A549 (cell line): ENCODE results near the gene PCDHB11. TPM values are rescaled to one million over a fixed set of nuclear protein-coding genes. Genes with fewer than 3 reads are reported as not detected.
A peak's percentile ranks its signal among the peaks of the same experiment; 100 is the strongest.

Experiments used
- ATAC-seq, 2 experiments: fragments of 200-7000 bp in 1 of 2; fragments of >200 bp in 1 of 2; cut with Nextera tagmentation in 1 of 2; cut with Tn5 transposase in 1 of 2; 3 replicates each; pipeline versions ENCODE4 v1.8.0 to v1.9.1; 2018 to 2020; ENCODE audit warnings: mild to moderate bottlenecking in 1 of 2, moderate library complexity in 1 of 2
- CTCF ChIA-PET: fragments of 300-600 bp; sonication (Branson Sonifier 250); formaldehyde crosslinking; extraction: SDS; loops from one replicate; lab custom pipeline; 2021; ENCODE audit warnings: antibody characterized with exemption, inconsistent platforms; lab: Yijun Ruan, JAX
- POLR2A ChIA-PET: fragments of 350-600 bp; formaldehyde crosslinking; extraction: SDS; loops from one replicate; lab custom pipeline; 2021; ENCODE audit warnings: antibody characterized with exemption, inconsistent platforms; lab: Yijun Ruan, JAX
- DNase-seq, 2 experiments: peaks; one replicate each; pipeline versions ENCODE4 v3.0.0 to v3.0.0-alpha.2; 2011 to 2016; ENCODE audit warnings: low read depth in 1 of 2, low spot score in 1 of 2
- FAIRE-seq: peaks from 2 replicates; lab custom pipeline; 2011; peaks lifted over from hg19 to GRCh38; lab: Jason Lieb, UNC
- H3K27ac ChIP-seq, 2 experiments: fragments of >200 bp; sonication (Bioruptor Twin); formaldehyde crosslinking; 3 replicates each; pipeline ENCODE4 v1.5.1; 2016 to 2017
- H3K4me1 ChIP-seq: fragments of >200 bp; sonication (Bioruptor Twin); formaldehyde crosslinking; 3 replicates; pipeline ENCODE4 v1.6.1; 2016
- H3K4me2 ChIP-seq: fragments of >200 bp; sonication (Bioruptor Twin); formaldehyde crosslinking; 3 replicates; pipeline ENCODE4 v1.6.1; 2016
- H3K4me3 ChIP-seq: fragments of >200 bp; sonication (Bioruptor Twin); formaldehyde crosslinking; 3 replicates; pipeline ENCODE4 v1.5.1; 2016
- H3K9me3 ChIP-seq: fragments of >200 bp; sonication (Bioruptor Twin); formaldehyde crosslinking; 3 replicates; pipeline ENCODE4 v1.6.1; 2016
- BHLHE40 ChIP-seq: IDR thresholded peaks from 2 replicates; pipeline ENCODE4 v1.6.1; 2012; ENCODE audit warnings: low read depth, low read length, inconsistent platforms
- CBX8 ChIP-seq: fragments of 200-600 bp; sonication (generic); IDR thresholded peaks from 2 replicates; pipeline ENCODE4 v1.6.1; 2016
- CHD4 ChIP-seq: fragments of 200-600 bp; sonication (generic); IDR thresholded peaks from 2 replicates; pipeline ENCODE4 v1.6.1; 2016; ENCODE audit warnings: antibody characterized with exemption, mild to moderate bottlenecking, borderline replicate concordance
- CTCF ChIP-seq: fragments of >200 bp; sonication (Bioruptor Twin); formaldehyde crosslinking; IDR thresholded peaks from 3 replicates; pipeline ENCODE4 v1.5.1; 2016
- ELK1 ChIP-seq: fragments of 150-350 bp; IDR thresholded peaks from 2 replicates; pipeline ENCODE4 v1.6.1; 2014; ENCODE audit warnings: low read depth, mild to moderate bottlenecking, low read length
- EP300 ChIP-seq, 2 experiments: fragments of >200 bp; sonication (Bioruptor Twin); formaldehyde crosslinking; IDR thresholded peaks; 2 replicates in 1 of 2; 3 replicates in 1 of 2; pipeline ENCODE4 v1.6.1; 2016 to 2017
- HES2 ChIP-seq: fragments of >200 bp; sonication (Bioruptor Twin); formaldehyde crosslinking; IDR thresholded peaks from 2 replicates; pipeline ENCODE4 v1.6.1; 2016
- HOXA7 ChIP-seq: fragments of 250-450 bp; sonication (Bioruptor Pico); IDR thresholded peaks from 2 replicates; pipeline ENCODE4 v1.5.0; 2020; ENCODE audit warnings: mild to moderate bottlenecking, moderate library complexity
- MAFK ChIP-seq: fragments of 450-650 bp; IDR thresholded peaks from 2 replicates; pipeline ENCODE4 v1.6.1; 2014; ENCODE audit not compliant: partially characterized antibody
- RAD21 ChIP-seq, 2 experiments: fragments of >200 bp in 1 of 2; sonication (Bioruptor Twin) in 1 of 2; formaldehyde crosslinking in 1 of 2; IDR thresholded peaks in 1 of 2; conservative IDR thresholded peaks in 1 of 2; 2 replicates in 1 of 2; 3 replicates in 1 of 2; pipeline ENCODE4 v1.6.1; 2012 to 2018; ENCODE audit warnings: inconsistent platforms in 1 of 2
- RCOR1 ChIP-seq: fragments of 150-350 bp; IDR thresholded peaks from 2 replicates; pipeline ENCODE4 v1.6.1; 2014; ENCODE audit warnings: antibody characterized with exemption, low read length, low read depth
- SREBF2 ChIP-seq: fragments of 450-650 bp; IDR thresholded peaks from 2 replicates; pipeline ENCODE4 v1.6.1; 2014; ENCODE audit warnings: mild to moderate bottlenecking, moderate library complexity
- ZC3H11A ChIP-seq: fragments of 450-650 bp; IDR thresholded peaks from 2 replicates; pipeline ENCODE4 v1.6.1; 2014; ENCODE audit warnings: antibody characterized with exemption, mild to moderate bottlenecking
- WGBS: methylation state at CpG from one replicate; pipeline ENCODE4 v1.1.6; 2017; ENCODE audit errors: missing lambda C conversion rate; 5-methylcytosine and 5-hydroxymethylcytosine counted together
- polyA minus RNA-seq: library from RNA; depleted of rRNA, polyadenylated mRNA; stranded (reverse); fragments of >200 nt; gene quantifications from 2 replicates; pipeline ENCODE4 v1.2.3, GENCODE V29; 2011; rRNA and poly(A)+ RNA removed
- polyA plus RNA-seq, 4 experiments: library from polyadenylated mRNA; depleted of rRNA in 3 of 4; stranded (reverse); fragments of >200 nt; fragmentation: RNase III in 1 of 4; extraction: RNeasy Plus Mini Kit Qiagen cat#74134 plus additional on column Dnase treatment in 1 of 4; gene quantifications; 2 replicates in 3 of 4; 3 replicates in 1 of 4; pipeline ENCODE4 v1.2.3, GENCODE V29; 2011 to 2017

Gene PCDHB11
- polyA plus RNA-seq (2011; rRNA removed) (0.21 and 0.22 TPM in 2 replicates), polyA plus RNA-seq (2017; fragmentation: RNase III; extraction: RNeasy Plus Mini Kit Qiagen cat#74134 plus additional on column Dnase treatment) (0.05 to 0.08 TPM (median 0.07 TPM) in 3 replicates), polyA minus RNA-seq (0.24 and 0.25 TPM in 2 replicates)
- polyA plus RNA-seq (2012; cell fraction: cytosol; rRNA removed): 0.07 and 0.14 TPM in 2 replicates
- 0.20 and 0.40 TPM in 2 replicates for polyA plus RNA-seq (2012; cell fraction: nucleus; rRNA removed)

- Histone ChIP-seq H3K9me3 (peaks cover 12% of the 10 kb centered on the region), H3K4me1 (no peaks in the 10 kb centered on the region), H3K4me2 (peak within 1 kb of the TSS; percentile 54), H3K4me3 (peak within 1 kb of the TSS; percentile 30; the same call in 2 of the 3 replicates), H3K27ac (no peak within 1 kb of the TSS)
- ChIA-PET CTCF (interaction anchor here (0.6 to 2.6 kb wide), 27 partner anchors 8 to 745 kb away, joined by 3 to 11 read pairs (median 4); partner anchors contain the start of genes HDAC3, PCDHB14, PCDHB16 and PCDHB9), POLR2A (interaction anchor here (1.0 kb wide), 1 partner anchor 121 kb away, joined by 3 read pairs; the partner anchor contains the start of gene TAF7)
- DNase-seq: peak; percentile 6 to 39
- WGBS: 13% methylated on average over 21 of the region's 21 CpGs
- TF ChIP-seq CTCF (peak; percentile 38), MAFK (no peak), HES2 (no peak), HOXA7 (CRISPR knock-in tag) (no peak), ZC3H11A (no peak), SREBF2 (no peak), CBX8 (no peak), ELK1 (no peak), RCOR1 (no peak), BHLHE40 (no peak), EP300 (IDR thresholded peaks at IDR 0.05) (no peak), RAD21 (conservative IDR thresholded peaks at IDR 0.05 in 1 of 2, IDR thresholded peaks at IDR 0.05 in 1 of 2) (peak; percentile 31 to 46; a peak in 4 of 5 replicates)
- no peak for FAIRE-seq
- peak; percentile 68 to 78; a peak in 5 of 6 replicates for ATAC-seq
Measured at GRCh38 chr5:141199359-141200235, at the start of gene PCDHB11. Gene PCDHB11, plus strand, starts transcription at chr5:141199627. Its CDS starts 148 bp downstream, at chr5:141199775.

- Histone ChIP-seq H3K9me3 (peaks cover 6% of the 10 kb centered on the region; the same call in 2 of the 3 replicates), H3K4me2 (peak within 1 kb of the TSS; percentile 78), H3K4me1 (no peaks in the 10 kb centered on the region), H3K27ac (no peak within 1 kb of the TSS), H3K4me3 (peak within 1 kb of the TSS; percentile 42)
- ATAC-seq: peak; percentile 78 to 91
- 20% methylated on average over 18 of the region's 18 CpGs for WGBS
- DNase-seq: peak; percentile 45 to 56
- ChIA-PET CTCF (interaction anchor here (0.6 to 1.8 kb wide), 21 partner anchors 9 to 1206 kb away, joined by 3 to 8 read pairs (median 3); partner anchors contain the start of genes PCDHB12, PCDHB2, PCDHB5 and PCDHB8), POLR2A (no interaction called here)
- TF ChIP-seq CHD4 (no peak), RAD21 (conservative IDR thresholded peaks at IDR 0.05 in 1 of 2, IDR thresholded peaks at IDR 0.05 in 1 of 2) (peak in 1 of 2 experiments; percentile 44; a peak in 3 of 5 replicates), CTCF (peak; percentile 41), MAFK (no peak)
- FAIRE-seq: no peak
Measured at GRCh38 chr5:141149812-141150211, 49.6 kb upstream of the PCDHB11 start, which contains the start of gene PCDHB6. Gene PCDHB6, plus strand, starts transcription at chr5:141150057. Its CDS starts 201 bp downstream, at chr5:141150258.
